ENCODE measurements around the gene MZF1. TPM values are rescaled to one million over a fixed set of nuclear protein-coding genes. Genes with fewer than 3 reads are reported as not detected.

The MZF1 gene
- total and polyA plus RNA-seq, 9 of the 15 experiments (the other 6 are each of a cell fraction or from before 2014, with no cell fraction given) = 0.31 to 29.3 (median 11.5) TPM

- no peak for TF ChIP-seq CUX1 (CRISPR knock-in tag; IDR thresholded peaks at IDR 0.05)
- TF ChIP-seq SMAD3 (CRISPR knock-in tag; conservative IDR thresholded peaks at IDR 0.05) = no peak; the same call in 1 of the 2 replicates
- no peak for TF ChIP-seq ZFP36 (IDR thresholded peaks at IDR 0.05; ENCODE audit: low read depth, low read length, partially characterized antibody)
- no peak for TF ChIP-seq THRB (CRISPR knock-in tag; conservative IDR thresholded peaks at IDR 0.05)
- TF ChIP-seq MLX (CRISPR knock-in tag; conservative IDR thresholded peaks at IDR 0.05) = 0 out of 4 replicates have a peak, but pooled peaks of 1 of the 2 experiments have one; percentile 49
- peak in 1 of 2 experiments; percentile 44; a peak in 1 of 4 replicates for TF ChIP-seq TRIM24 (IDR thresholded peaks at IDR 0.05)
- peak; percentile 89 for TF ChIP-seq CTBP1 (IDR thresholded peaks at IDR 0.05; ENCODE audit: borderline replicate concordance)
- 0 out of 4 replicates have a peak, but pooled peaks of 1 of the 2 experiments have one; percentile 69 for TF ChIP-seq BCLAF1 (IDR thresholded peaks at IDR 0.05; ENCODE audit: borderline replicate concordance in 1 of 2, control insufficient read depth in 1 of 2, low read depth in 2 of 2, low read length in 1 of 2)
- TF ChIP-seq ZNF217 (CRISPR knock-in tag; IDR thresholded peaks at IDR 0.05) = no peak
- TF ChIP-seq SMAD1 (IDR thresholded peaks at IDR 0.05; ENCODE audit: low read depth, low read length, partially characterized antibody) = no peak
- no peak for TF ChIP-seq HDAC3 (IDR thresholded peaks at IDR 0.05; ENCODE audit: borderline replicate concordance, partially characterized antibody)
- TF ChIP-seq TRIM25 (IDR thresholded peaks at IDR 0.05; ENCODE audit: borderline replicate concordance) = no peak
These were observed 8.3 kb upstream of the MZF1 start (continued) for GRCh38 chr19:58581227-58582141.

Data from K562 (cell line).